DOHH2 (cell line): ENCODE measurements around the gene ZNF697.

Experiments
- H3F3A ChIP-seq: fragments of 200-600 bp; sonication (generic), shearing (Covaris generic); 2 replicates; pipeline ENCODE4 v1.6.0; 2016; ENCODE audit warnings: antibody characterized with exemption, mild to moderate bottlenecking; ENCODE audit not compliant: control insufficient read depth, insufficient read depth
- H3K27ac ChIP-seq: fragments of 200-600 bp; sonication (generic); 2 replicates; pipeline ENCODE4 v1.5.1; 2014; ENCODE audit warnings: low read depth, mild to moderate bottlenecking, low read length, moderate library complexity
- H3K27me3 ChIP-seq: fragments of 200-600 bp; sonication (generic); 2 replicates; pipeline ENCODE4 v1.6.1; 2014; ENCODE audit warnings: mild to moderate bottlenecking, low read length, mixed read lengths; ENCODE audit not compliant: control insufficient read depth
- H3K36me3 ChIP-seq: fragments of 200-600 bp; sonication (generic); 2 replicates; pipeline ENCODE4 v1.6.1; 2014; ENCODE audit warnings: mild to moderate bottlenecking, low read length, moderate library complexity, mixed read lengths; ENCODE audit not compliant: control insufficient read depth
- H3K4me1 ChIP-seq: fragments of 200-600 bp; sonication (generic); 2 replicates; pipeline ENCODE4 v1.6.1; 2014; ENCODE audit warnings: mild to moderate bottlenecking, low read length, mixed read lengths; ENCODE audit not compliant: control insufficient read depth
- H3K4me2 ChIP-seq: fragments of 200-600 bp; sonication (generic); 2 replicates; pipeline ENCODE4 v1.6.0; 2014; ENCODE audit warnings: mild to moderate bottlenecking, low read length, moderate library complexity
- H3K4me3 ChIP-seq: fragments of 200-600 bp; sonication (generic); 2 replicates; pipeline ENCODE4 v1.5.1; 2014; ENCODE audit warnings: mild to moderate bottlenecking, low read length, mixed read lengths
- H3K79me2 ChIP-seq: fragments of 200-600 bp; sonication (generic); 2 replicates; pipeline ENCODE4 v1.6.1; 2014; ENCODE audit warnings: mild to moderate bottlenecking, low read length, mixed read lengths; ENCODE audit not compliant: control insufficient read depth
- H3K9me2 ChIP-seq: fragments of 200-600 bp; sonication (generic); replicated peaks from 2 replicates; pipeline ENCODE4 v1.6.1; 2014; ENCODE audit warnings: mild to moderate bottlenecking, low read length, mixed read lengths; ENCODE audit not compliant: control insufficient read depth
- H3K9me3 ChIP-seq: fragments of 200-600 bp; sonication (generic); 2 replicates; pipeline ENCODE4 v1.6.1; 2014; ENCODE audit warnings: antibody characterized with exemption, low read length, mixed read lengths; ENCODE audit not compliant: control insufficient read depth, insufficient read depth
- H4K20me1 ChIP-seq: fragments of 200-600 bp; sonication (generic); 2 replicates; pipeline ENCODE4 v1.6.0; 2014; ENCODE audit warnings: low read depth, mild to moderate bottlenecking, antibody characterized with exemption, low read length, moderate library complexity; ENCODE audit not compliant: control insufficient read depth, insufficient read depth
- CTCF ChIP-seq: fragments of 200-600 bp; sonication (generic); IDR thresholded peaks from one replicate; pipeline ENCODE4 v1.5.1; 2014; ENCODE audit warnings: antibody characterized with exemption, mild to moderate bottlenecking, low read depth, low read length; ENCODE audit not compliant: poor library complexity, severe bottlenecking
- EZH2phosphoT487 ChIP-seq: fragments of 200-600 bp; sonication (generic); IDR thresholded peaks from 2 replicates; pipeline ENCODE4 v1.6.1; 2017; ENCODE audit warnings: borderline replicate concordance, mild to moderate bottlenecking, antibody characterized with exemption, low read length, moderate library complexity, mixed read lengths

Gene ZNF697

DNA sequence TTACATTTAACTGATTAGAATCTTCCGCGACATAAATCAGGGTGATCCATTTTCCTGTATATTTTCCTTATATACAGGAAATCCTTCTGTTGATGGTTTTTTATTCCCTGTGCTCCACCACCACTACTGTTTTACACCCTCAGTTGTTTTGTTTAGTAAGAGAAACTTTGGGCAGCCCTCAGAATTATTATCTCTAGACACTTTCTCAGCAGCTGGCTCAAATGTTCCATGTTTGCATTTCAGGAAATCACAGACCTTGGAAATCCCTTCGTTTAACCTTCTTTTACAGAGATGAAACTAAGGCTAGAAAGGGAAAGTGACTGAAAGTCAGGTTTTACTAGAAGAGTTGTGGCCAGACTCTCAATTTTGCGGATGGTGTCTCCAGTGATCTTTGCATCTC lies 15.2 kb downstream of the ZNF697 start:
- no peaks in the 10 kb centered on the region for H3K36me3 ChIP-seq
- H3F3A ChIP-seq: no peaks in the 10 kb centered on the region
- no peaks in the 10 kb centered on the region for H4K20me1 ChIP-seq
- no peaks in the 10 kb centered on the region for H3K9me2 ChIP-seq
- H3K9me3 ChIP-seq: no peaks in the 10 kb centered on the region
- H3K4me2 ChIP-seq: no peak overlapping the region
- H3K4me3 ChIP-seq: no peak overlapping the region
- no peaks in the 10 kb centered on the region for H3K79me2 ChIP-seq
- TF ChIP-seq CTCF (no peak), EZH2phosphoT487 (no peak)
- no peak overlapping the region for H3K27ac ChIP-seq
- H3K27me3 ChIP-seq: peaks cover 5% of the 10 kb centered on the region; the same call in 1 of the 2 replicates
- H3K4me1 ChIP-seq: no peaks in the 10 kb centered on the region

GRCh38 chr1:119632103-119632490 lies 16.0 kb downstream of the ZNF697 start:
- H3K4me3 ChIP-seq: no peak overlapping the region
- no peak overlapping the region for H3K4me2 ChIP-seq

GRCh38 chr1:119631433-119632102 lies 16.5 kb downstream of the ZNF697 start:
- Histone ChIP-seq H3K4me2 (no peak overlapping the region), H3F3A (no peaks in the 10 kb centered on the region), H4K20me1 (no peaks in the 10 kb centered on the region), H3K9me2 (no peaks in the 10 kb centered on the region), H3K4me1 (no peaks in the 10 kb centered on the region), H3K27me3 (peaks cover 3% of the 10 kb centered on the region; the same call in 1 of the 2 replicates), H3K36me3 (no peaks in the 10 kb centered on the region), H3K27ac (no peak overlapping the region), H3K79me2 (no peaks in the 10 kb centered on the region), H3K4me3 (no peak overlapping the region), H3K9me3 (no peaks in the 10 kb centered on the region)
- TF ChIP-seq CTCF: no peak
- TF ChIP-seq EZH2phosphoT487: no peak

More at GRCh38 chr1:119632103-119632490, 16.0 kb downstream of the ZNF697 start:
- Histone ChIP-seq H3K9me2 (no peaks in the 10 kb centered on the region), H3K27ac (no peak overlapping the region), H3K4me1 (no peaks in the 10 kb centered on the region), H3K27me3 (peaks cover 4% of the 10 kb centered on the region; the same call in 1 of the 2 replicates), H3K79me2 (no peaks in the 10 kb centered on the region), H3F3A (no peaks in the 10 kb centered on the region), H4K20me1 (no peaks in the 10 kb centered on the region), H3K9me3 (no peaks in the 10 kb centered on the region), H3K36me3 (no peaks in the 10 kb centered on the region)
- no peak for TF ChIP-seq EZH2phosphoT487
- TF ChIP-seq CTCF: no peak
